ENCODE results near the gene KLF15. TPM values are rescaled to one million over a fixed set of nuclear protein-coding genes. Genes with fewer than 3 reads are reported as not detected.

Gene KLF15
- total RNA-seq, 1 experiment from 2014 or later: 32.1 TPM

DNA sequence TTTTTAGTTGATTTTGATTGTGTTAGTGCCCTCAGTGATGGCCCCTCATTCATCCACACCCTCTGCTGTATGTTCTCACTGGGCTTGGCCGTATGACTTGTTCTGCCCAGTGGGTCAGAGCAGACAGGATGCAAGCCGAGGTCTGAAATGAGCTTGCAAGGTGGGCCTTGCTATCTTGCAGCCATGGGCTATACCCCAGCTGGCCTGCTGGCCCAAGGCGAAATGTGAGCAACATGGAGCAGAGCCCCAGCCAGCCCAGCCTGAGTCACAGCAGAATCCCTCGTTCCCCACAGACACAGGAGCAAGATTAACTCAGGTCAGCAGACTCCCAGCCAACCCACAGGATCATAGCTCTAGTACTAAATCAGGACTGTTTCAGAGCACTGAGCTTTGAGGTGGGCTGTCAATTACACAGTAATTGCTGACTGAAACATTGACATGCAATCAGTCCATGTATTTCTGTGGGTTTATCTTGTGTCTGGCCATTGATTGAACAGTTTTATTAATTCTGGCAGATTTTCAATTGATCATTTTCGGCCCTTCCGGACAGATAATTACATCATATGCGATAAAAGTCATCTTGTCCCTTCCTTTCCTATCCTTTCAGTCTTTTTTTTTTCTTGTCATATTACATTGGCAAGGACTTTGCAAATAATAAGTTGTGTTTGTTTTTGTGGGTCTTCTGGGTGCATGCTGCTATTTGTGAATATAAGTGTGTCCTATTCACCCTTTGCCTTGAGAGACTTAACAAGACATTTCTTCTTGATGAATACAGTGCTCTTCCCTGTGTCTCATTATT is 27.1 kb downstream of the KLF15 start:
- intact Hi-C loops (cut with micrococcal nuclease; ENCODE audit: unreplicated experiment): no loop called here
- CTCF ChIA-PET: no interaction called here
- no peak overlapping the region for H3K27ac ChIP-seq (ENCODE audit: low read depth, low read length, poor library complexity, severe bottlenecking)
- POLR2A ChIA-PET (ENCODE audit: low non-redundant PET): no interaction called here
- H3K4me1 ChIP-seq (ENCODE audit: insufficient read depth, low read length, poor library complexity, severe bottlenecking): no peaks in the 10 kb centered on the region
- BruUV-seq (replicated peaks): no TSS peak
- H3K36me3 ChIP-seq (ENCODE audit: insufficient read depth, low read length, poor library complexity, severe bottlenecking): no peaks in the 10 kb centered on the region
- no peak for DNase-seq (ENCODE audit: low spot score)
- H3K27me3 ChIP-seq (replicated peaks; ENCODE audit: insufficient read depth, low read depth, low read length, poor library complexity): no peaks in the 10 kb centered on the region
- no peak for TF ChIP-seq EZH2 (IDR thresholded peaks at IDR 0.05; ENCODE audit: borderline replicate concordance, low read depth, low read length, poor library complexity, severe bottlenecking)
- TF ChIP-seq, protein P1, sequence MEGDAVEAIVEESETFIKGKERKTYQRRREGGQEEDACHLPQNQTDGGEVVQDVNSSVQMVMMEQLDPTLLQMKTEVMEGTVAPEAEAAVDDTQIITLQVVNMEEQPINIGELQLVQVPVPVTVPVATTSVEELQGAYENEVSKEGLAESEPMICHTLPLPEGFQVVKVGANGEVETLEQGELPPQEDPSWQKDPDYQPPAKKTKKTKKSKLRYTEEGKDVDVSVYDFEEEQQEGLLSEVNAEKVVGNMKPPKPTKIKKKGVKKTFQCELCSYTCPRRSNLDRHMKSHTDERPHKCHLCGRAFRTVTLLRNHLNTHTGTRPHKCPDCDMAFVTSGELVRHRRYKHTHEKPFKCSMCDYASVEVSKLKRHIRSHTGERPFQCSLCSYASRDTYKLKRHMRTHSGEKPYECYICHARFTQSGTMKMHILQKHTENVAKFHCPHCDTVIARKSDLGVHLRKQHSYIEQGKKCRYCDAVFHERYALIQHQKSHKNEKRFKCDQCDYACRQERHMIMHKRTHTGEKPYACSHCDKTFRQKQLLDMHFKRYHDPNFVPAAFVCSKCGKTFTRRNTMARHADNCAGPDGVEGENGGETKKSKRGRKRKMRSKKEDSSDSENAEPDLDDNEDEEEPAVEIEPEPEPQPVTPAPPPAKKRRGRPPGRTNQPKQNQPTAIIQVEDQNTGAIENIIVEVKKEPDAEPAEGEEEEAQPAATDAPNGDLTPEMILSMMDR (conservative IDR thresholded peaks at IDR 0.05; ENCODE audit: low read depth, low read length): no peak
- peaks cover 15% of the 10 kb centered on the region for H3K9me3 ChIP-seq (ENCODE audit: low read depth, low read length, poor library complexity, severe bottlenecking)
- H3K4me3 ChIP-seq (ENCODE audit: low read depth, low read length, poor library complexity, severe bottlenecking): no peak overlapping the region

DNA sequence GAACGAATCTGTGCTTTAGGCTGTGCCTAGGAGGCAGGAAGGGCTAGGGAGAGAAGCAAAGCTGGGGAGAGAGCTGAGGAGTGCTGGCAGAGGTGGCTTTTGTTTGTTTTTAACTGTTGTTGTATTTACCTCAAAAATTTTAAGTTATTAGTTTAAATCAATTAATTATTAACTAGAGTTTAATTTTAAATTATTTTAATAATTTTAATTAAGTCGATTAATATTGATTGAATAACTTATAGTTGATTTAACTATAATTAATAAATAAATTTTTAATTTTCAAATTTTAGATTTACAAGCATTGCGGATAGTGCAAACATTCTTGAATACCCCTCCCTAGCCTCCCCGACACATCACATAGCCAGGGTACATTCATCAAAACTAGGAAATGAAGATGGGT is 30.6 kb downstream of the KLF15 start:
- DNase-seq (ENCODE audit: low spot score): no peak
- Histone ChIP-seq H3K27me3 (replicated peaks; ENCODE audit: insufficient read depth, low read depth, low read length, poor library complexity) (no peaks in the 10 kb centered on the region), H3K4me1 (ENCODE audit: insufficient read depth, low read length, poor library complexity, severe bottlenecking) (no peaks in the 10 kb centered on the region), H3K36me3 (ENCODE audit: insufficient read depth, low read length, poor library complexity, severe bottlenecking) (no peaks in the 10 kb centered on the region), H3K4me3 (ENCODE audit: low read depth, low read length, poor library complexity, severe bottlenecking) (no peak overlapping the region), H3K9me3 (ENCODE audit: low read depth, low read length, poor library complexity, severe bottlenecking) (peaks cover 15% of the 10 kb centered on the region), H3K27ac (ENCODE audit: low read depth, low read length, poor library complexity, severe bottlenecking) (no peak overlapping the region)
- intact Hi-C loops (cut with micrococcal nuclease; ENCODE audit: unreplicated experiment): no loop called here
- BruUV-seq (replicated peaks): no TSS peak
- CTCF ChIA-PET: no interaction called here
- POLR2A ChIA-PET (ENCODE audit: low non-redundant PET): no interaction called here
- TF ChIP-seq EZH2 (IDR thresholded peaks at IDR 0.05; ENCODE audit: borderline replicate concordance, low read depth, low read length, poor library complexity, severe bottlenecking): no peak
- TF ChIP-seq, protein P1 (conservative IDR thresholded peaks at IDR 0.05; ENCODE audit: low read depth, low read length): no peak

DNA sequence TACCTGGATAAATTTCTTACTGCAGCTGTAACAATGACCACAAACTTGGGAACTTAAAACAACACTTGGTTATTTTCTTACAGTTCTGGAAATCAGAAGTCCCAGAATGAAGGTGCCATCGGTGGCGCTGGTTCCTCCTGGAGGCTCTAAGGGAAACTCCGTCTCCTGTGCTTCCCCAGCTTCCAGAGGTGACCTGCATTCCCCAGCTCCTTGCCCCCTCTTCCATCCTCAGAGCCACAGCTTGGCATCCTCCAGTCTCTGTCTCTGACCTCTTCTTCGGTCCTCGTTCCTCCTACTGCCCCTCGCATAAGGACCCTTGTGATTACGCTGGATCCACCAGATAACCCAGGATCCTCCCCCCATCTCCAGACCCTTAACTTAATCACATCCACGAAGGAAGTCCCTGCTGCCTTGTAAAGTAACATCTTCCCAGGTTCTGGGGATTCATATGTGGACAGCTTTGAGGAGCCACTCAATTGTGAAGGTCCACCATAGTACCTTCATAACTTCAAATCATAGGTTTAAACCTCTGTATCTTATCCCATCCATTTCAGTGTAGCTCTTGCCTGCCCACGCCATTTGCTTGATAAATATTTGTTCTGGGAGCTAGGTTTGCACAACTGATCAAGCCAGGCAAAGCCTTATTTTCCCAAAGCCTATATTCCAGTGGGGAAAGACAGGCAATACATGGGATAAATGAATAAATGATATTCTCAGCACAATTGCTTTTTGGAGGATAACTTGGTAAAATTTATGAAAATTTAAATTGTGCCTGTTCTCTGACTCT is 34.8 kb downstream of the KLF15 start:
- H3K4me1 ChIP-seq (ENCODE audit: insufficient read depth, low read length, poor library complexity, severe bottlenecking): no peaks in the 10 kb centered on the region
- no TSS peak for BruUV-seq (replicated peaks)
- H3K27me3 ChIP-seq (replicated peaks; ENCODE audit: insufficient read depth, low read depth, low read length, poor library complexity): no peaks in the 10 kb centered on the region
- ChIA-PET POLR2A (ENCODE audit: low non-redundant PET) (no interaction called here), CTCF (no interaction called here)
- H3K4me3 ChIP-seq (ENCODE audit: low read depth, low read length, poor library complexity, severe bottlenecking): no peak overlapping the region
- TF ChIP-seq, protein P1 (conservative IDR thresholded peaks at IDR 0.05; ENCODE audit: low read depth, low read length): no peak
- no peak for TF ChIP-seq EZH2 (IDR thresholded peaks at IDR 0.05; ENCODE audit: borderline replicate concordance, low read depth, low read length, poor library complexity, severe bottlenecking)
- no peaks in the 10 kb centered on the region for H3K36me3 ChIP-seq (ENCODE audit: insufficient read depth, low read length, poor library complexity, severe bottlenecking)
- intact Hi-C loops (cut with micrococcal nuclease; ENCODE audit: unreplicated experiment): no loop called here
- no peak for DNase-seq (ENCODE audit: low spot score)
- H3K9me3 ChIP-seq (ENCODE audit: low read depth, low read length, poor library complexity, severe bottlenecking): no peaks in the 10 kb centered on the region
- H3K27ac ChIP-seq (ENCODE audit: low read depth, low read length, poor library complexity, severe bottlenecking): no peak overlapping the region

Measured in A673 (cell line).